Breast epithelium (tissue), 3 donors: ENCODE measurements around the gene SUCLG2.

Experiments used
- POLR2A ChIP-seq: fragments of 450-650 bp; IDR thresholded peaks from one replicate; pipeline ENCODE4 v1.6.1; 2016; ENCODE audit warnings: antibody characterized with exemption, mild to moderate bottlenecking, moderate library complexity
- POLR2AphosphoS5 ChIP-seq, 3 donors: sonication (generic); formaldehyde crosslinking; IDR thresholded peaks; one replicate each; pipeline ENCODE4 v1.6.1; 2017; ENCODE audit warnings: antibody characterized with exemption in 3 of 3
- TF ChIP-seq, protein P1 (sequence below), 3 donors: fragments of 450-650 bp; IDR thresholded peaks; one replicate each; pipeline ENCODE4 v1.5.1; 2016 to 2017; ENCODE audit warnings: antibody characterized with exemption in 3 of 3, mild to moderate bottlenecking in 3 of 3, moderate library complexity in 3 of 3

DNA sequence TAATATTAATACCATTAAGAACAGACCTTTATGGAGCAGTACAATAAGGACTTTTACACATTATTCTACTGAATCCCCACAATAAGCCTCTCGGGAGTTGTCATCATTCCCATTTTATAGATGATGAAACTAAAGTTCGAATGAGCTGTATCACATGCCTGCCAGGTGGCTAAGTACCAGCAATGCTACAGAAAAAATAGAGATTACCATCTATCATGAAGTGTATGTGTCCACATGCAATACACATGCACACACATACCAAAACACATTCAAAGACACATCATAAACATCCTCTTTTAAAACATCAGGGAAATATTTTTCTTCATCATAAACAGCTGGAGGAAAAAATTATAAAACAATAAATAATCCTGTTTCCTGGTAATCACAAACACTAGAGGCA is 136.6 kb downstream of the SUCLG2 start:
- TF ChIP-seq, protein P1, sequence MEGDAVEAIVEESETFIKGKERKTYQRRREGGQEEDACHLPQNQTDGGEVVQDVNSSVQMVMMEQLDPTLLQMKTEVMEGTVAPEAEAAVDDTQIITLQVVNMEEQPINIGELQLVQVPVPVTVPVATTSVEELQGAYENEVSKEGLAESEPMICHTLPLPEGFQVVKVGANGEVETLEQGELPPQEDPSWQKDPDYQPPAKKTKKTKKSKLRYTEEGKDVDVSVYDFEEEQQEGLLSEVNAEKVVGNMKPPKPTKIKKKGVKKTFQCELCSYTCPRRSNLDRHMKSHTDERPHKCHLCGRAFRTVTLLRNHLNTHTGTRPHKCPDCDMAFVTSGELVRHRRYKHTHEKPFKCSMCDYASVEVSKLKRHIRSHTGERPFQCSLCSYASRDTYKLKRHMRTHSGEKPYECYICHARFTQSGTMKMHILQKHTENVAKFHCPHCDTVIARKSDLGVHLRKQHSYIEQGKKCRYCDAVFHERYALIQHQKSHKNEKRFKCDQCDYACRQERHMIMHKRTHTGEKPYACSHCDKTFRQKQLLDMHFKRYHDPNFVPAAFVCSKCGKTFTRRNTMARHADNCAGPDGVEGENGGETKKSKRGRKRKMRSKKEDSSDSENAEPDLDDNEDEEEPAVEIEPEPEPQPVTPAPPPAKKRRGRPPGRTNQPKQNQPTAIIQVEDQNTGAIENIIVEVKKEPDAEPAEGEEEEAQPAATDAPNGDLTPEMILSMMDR (IDR thresholded peaks at IDR 0.05), result no peak
- no peak for TF ChIP-seq POLR2AphosphoS5 (IDR thresholded peaks at IDR 0.05)
- TF ChIP-seq POLR2A, result no peak
